ENCODE measurements around the gene ZNF423.

Gene ZNF423

GRCh38 chr16:49825041-49825440 is 30.9 kb downstream of the ZNF423 start:
- no peak for DNase-seq (ENCODE audit: low read depth, low spot score)

- no peak for DNase-seq (ENCODE audit: low read depth, low spot score)
These were observed 31.3 kb downstream of the ZNF423 start for GRCh38 chr16:49824593-49824992.

GRCh38 chr16:49822649-49823370 is 33.1 kb downstream of the ZNF423 start:
- DNase-seq (ENCODE audit: low read depth, low spot score) = no peak

- DNase-seq (ENCODE audit: low read depth, low spot score) = no peak
These were observed 34.2 kb downstream of the ZNF423 start for GRCh38 chr16:49821614-49822282.

DNA sequence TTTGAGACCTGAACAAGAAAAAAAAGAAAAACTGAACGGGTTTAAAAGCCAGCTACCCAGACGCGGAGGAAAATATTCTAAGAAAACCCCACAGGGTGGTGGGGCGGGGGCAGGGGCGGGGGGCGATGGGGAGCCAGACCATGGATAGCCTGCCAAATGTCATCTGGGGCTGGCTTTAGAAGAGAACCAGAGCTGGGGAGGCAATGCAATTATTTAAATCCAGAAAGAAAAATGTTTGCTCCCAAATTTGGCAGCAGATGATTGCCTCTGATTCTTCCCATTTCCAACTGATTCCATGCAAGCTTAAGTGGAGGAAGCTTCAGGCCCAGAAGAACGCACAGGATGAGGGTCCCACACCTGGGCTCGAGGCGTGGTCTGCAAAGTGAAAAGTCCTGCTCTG is 34.8 kb downstream of the ZNF423 start:
- no peak for DNase-seq (ENCODE audit: low read depth, low spot score)

DNA sequence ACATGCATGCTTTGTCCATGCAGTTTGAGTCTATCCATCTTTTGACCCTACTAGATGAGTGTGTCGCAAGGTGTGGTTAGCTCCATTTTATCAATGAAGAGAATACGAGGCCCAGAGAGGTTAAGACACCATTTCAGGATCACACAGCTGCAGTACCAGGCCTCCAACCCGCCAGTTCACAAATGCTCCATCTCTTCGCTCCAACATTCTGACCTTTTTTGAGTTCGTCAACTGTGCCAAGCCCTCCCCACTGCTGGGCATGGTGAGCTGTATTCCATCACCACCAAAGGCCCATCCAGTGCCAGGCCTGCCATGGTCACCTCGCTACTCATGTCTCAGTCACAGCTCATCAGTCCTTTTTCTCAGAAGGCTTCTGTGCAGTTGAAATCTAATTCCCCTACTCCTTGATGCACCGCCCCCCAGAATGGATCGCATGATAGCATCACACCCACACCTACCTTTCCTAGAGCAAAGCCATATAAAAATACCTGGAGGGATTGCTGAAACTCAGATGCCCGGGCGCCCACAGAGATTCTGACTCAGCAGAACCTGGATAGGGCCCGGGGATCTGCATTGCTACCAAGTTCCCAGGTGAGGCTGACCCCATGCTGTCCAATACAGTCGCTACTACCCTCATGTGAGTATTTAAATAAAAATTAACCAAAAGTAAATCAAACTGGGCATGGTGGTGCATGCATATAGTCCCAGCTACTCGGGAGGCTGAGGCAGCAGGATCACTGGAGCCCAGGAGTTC is 38.0 kb downstream of the ZNF423 start:
- DNase-seq (ENCODE audit: low read depth, low spot score) = no peak

- DNase-seq (ENCODE audit: low read depth, low spot score) = no peak
These were observed 39.0 kb downstream of the ZNF423 start for GRCh38 chr16:49816875-49817274.

DNA sequence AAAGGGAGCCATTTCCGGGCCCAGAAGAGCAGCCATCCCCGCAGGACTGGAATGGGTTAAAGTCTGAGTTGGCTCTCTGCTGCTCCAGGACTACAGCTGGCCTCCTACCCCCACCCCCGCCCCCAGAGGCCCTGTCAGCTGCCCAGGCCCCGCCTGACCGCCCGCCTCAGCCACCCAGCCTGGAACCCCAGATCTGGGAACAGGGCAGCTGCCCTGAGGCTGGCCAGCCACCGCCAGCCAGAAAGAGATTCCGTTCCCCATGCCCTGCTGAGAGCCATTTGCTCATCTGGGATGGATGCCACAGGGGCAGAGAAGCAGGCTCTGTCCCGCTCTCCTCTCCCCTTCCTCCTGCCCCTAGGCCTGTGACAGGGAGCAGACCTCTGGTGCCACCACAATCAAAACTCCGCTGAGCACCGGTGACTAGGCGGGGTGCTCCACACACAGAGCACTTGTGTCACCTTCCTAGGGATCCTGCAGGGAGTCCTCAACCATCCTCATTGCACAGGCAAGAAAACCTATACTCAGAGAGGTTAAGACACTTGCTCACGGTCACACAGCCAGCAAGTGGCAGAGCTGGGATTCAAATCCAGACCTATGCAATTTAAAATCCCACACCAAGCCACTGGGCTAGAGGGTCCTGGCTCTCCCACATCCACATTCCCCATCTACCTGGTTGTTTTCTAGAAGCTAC is 44.1 kb downstream of the ZNF423 start:
- no peak for DNase-seq (ENCODE audit: low read depth, low spot score)

DNA sequence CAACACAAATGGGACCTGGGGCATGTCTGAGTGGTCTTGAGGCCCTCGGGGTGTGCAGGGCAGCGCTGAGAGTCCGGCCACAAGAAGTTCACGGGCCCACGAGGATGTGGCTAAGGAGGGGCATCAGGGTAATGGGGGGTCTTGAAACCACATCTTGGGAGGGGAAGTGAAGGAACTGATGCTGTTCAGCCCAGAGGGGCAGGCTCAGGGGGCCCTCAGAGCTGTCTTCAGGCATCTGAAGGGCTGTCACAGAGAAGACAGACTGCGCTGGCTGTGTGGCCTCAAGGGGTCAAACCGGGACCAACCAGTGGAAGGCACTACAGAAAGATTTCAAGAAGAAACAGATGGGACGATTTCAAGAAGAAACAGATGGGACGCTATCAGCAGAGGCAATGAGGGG is 45.1 kb downstream of the ZNF423 start:
- no peak for DNase-seq (ENCODE audit: low read depth, low spot score)

- DNase-seq (ENCODE audit: low read depth, low spot score) = no peak
These were observed 46.4 kb downstream of the ZNF423 start for GRCh38 chr16:49809561-49809960.

- no peak for DNase-seq (ENCODE audit: low read depth, low spot score)
These were observed 46.9 kb downstream of the ZNF423 start for GRCh38 chr16:49809062-49809461.

DNA sequence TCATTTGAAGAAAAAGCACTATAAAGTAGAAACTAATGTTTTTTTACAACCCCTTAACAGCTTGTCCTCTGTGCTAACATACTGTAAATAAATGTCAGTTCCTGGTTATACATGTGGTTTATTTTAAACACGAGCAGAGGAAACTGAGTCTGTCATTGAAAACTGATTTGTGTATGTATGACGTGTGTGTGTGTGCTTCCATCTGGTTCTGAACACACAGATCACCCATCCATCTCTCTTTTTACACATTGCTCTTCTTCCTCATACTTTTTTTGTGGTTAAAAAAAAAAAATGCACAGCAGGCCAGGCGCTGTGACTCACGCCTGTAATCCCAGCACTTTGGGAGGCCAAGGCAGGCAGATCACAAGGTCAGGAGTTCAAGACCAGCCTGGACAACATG is 49.5 kb downstream of the ZNF423 start:
- peak; percentile 20 for DNase-seq (ENCODE audit: low read depth, low spot score)

DNA sequence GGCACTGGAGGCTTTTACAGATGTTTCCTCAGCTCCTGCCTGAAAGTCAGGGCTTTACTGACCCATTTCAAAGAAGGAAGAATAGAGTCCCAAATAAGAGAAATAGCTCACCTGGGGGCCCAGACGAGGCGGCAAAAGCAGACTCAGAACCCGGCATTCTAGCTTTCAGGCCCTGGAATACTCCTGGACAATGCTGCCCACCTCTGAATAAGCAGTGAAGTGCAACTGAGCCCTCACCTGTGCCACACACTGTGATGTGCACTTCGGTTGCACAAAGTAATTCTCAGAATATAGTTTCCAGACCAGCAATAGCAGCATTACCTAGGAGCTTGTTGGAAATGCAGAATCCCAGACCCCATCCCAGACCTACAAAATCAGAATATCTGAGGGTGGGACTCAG is 54.6 kb downstream of the ZNF423 start:
- DNase-seq (ENCODE audit: low read depth, low spot score) = no peak

DNA sequence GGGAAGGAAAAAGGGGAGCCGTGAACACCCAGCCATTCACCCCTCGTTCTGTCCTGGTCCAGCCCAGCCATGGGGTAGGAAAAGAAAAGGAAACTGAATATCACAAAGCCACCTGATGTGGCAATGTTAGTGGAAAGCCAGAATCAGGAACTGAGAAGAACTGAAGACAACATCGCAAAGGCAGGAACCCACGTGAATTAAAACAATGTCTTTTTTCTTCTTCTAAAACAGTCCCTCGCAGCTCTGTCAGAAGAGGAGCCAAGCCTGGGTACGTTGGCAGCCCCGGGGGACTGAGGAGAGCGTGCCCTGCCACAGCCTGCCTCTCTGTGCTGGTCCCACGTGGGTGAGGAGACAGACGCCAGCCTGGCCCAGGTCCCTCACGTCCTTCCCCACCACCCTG is 55.0 kb downstream of the ZNF423 start:
- no peak for DNase-seq (ENCODE audit: low read depth, low spot score)

DNA sequence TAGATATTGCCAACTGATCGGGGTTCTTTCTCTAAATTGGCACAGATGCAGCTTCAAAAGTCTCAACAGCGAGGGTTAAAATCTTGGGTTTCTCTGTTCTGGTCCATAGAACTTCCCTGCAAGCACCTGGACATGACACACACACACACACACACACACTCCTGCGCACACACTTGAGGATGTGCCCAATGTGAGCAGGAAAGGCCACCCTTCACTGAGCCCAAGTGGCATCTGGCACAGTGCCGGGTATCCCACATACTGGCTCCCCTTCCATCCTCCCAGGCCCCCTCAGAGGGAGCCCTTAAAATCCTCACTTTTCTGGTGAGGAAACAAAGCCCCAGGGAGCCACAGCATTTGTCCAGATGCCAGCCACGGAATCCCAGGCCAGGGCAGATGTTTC is 55.5 kb downstream of the ZNF423 start:
- DNase-seq (ENCODE audit: low read depth, low spot score) = no peak

DNA sequence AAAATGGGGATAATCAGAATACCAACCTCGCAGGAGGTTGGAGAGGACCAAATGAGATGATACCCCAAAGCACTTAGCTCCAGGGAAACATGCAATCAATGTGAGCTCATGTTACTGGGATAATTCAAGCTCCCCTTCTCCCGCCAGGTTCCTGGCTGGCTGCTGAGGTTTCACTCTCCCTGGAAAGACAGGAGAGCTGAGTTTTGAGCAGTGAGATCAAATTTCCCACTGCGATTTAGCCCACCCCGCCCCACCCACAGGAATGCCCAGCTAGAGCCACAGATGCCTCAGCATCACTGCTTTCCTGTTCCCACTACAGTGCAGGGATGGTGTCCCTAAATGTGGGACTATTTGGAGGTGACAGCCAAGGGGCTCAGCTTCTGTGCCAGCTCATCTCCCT is 56.7 kb downstream of the ZNF423 start:
- no peak for DNase-seq (ENCODE audit: low read depth, low spot score)

DNA sequence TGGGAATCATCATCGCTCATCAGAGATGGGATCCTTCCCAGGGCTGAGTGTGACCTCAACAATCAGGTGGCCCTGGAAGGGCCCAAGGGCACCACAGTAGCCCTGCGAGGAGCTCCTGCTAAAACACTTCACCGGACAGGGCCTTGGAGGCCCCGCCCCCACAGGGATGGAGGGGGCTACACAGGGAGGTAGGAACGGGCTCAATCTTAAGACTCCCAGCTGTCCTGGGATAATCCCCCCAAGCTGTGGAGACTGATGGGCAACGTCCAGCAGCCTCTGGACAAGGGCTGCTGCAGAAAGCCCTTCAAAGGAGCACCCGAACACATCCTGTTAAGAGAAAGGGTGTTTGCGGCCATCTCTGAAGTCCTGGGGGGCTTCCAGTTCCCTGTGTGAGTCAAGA is 60.4 kb downstream of the ZNF423 start:
- DNase-seq (ENCODE audit: low read depth, low spot score) = no peak

- no peak for DNase-seq (ENCODE audit: low read depth, low spot score)
These were observed 62.7 kb downstream of the ZNF423 start for GRCh38 chr16:49793244-49793643.

DNA sequence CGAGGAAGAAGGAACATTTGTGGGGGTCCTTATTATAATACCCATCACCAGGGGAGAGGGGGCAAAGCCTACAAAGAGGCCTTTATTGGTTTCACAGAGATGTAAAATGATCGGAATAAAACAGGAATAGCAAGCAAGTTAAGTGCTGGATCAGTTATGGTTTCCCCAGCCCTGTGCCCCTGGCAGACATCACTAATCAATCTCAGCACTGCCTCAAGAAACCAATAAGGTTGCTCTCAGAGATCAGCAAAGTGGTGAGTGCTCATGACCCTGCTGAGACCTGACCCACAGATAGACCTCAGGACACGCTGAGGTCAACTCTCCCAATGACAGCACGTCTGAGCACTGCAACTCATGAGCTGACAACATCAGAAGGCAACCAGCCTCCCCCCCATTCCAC is 66.3 kb downstream of the ZNF423 start:
- DNase-seq (ENCODE audit: low read depth, low spot score) = no peak

GRCh38 chr16:49788986-49789385 is 66.9 kb downstream of the ZNF423 start:
- no peak for DNase-seq (ENCODE audit: low read depth, low spot score)

- DNase-seq (ENCODE audit: low read depth, low spot score) = no peak
These were observed 67.3 kb downstream of the ZNF423 start for GRCh38 chr16:49788572-49788971.

GRCh38 chr16:49786926-49787557 is 68.9 kb downstream of the ZNF423 start:
- no peak for DNase-seq (ENCODE audit: low read depth, low spot score)
